Measurements from ENCODE around the gene TSHZ3. TPM values are rescaled to one million over a fixed set of nuclear protein-coding genes. Genes with fewer than 3 reads are reported as not detected.

TSHZ3 gene
- polyA plus RNA-seq, 1 donor from 2014 or later, result 2.4 TPM

- Histone ChIP-seq H3K36me3 (ENCODE audit: insufficient read depth, low read length) (no peaks in the 10 kb centered on the region), H4K20me1 (ENCODE audit: insufficient read depth) (no peaks in the 10 kb centered on the region), H3K4me2 (ENCODE audit: low read length) (no peak overlapping the region), H3K9ac (ENCODE audit: low read length) (no peak overlapping the region), H3K79me2 (replicated peaks; ENCODE audit: insufficient read depth, low read length) (no peaks in the 10 kb centered on the region), H3K4me3 (ENCODE audit: low read length) (no peak overlapping the region), H3K9me3 (ENCODE audit: low read length) (no peaks in the 10 kb centered on the region), H3K9me2 (ENCODE audit: insufficient read depth, low read length) (no peaks in the 10 kb centered on the region), H3K27me3 (ENCODE audit: insufficient read depth, low read depth, low read length) (no peaks in the 10 kb centered on the region), H3F3A (ENCODE audit: insufficient read depth, low read length, poor library complexity, severe bottlenecking) (no peaks in the 10 kb centered on the region), H3K27ac (ENCODE audit: low read length) (no peak overlapping the region), H2AFZ (ENCODE audit: low read depth, low read length) (no peak overlapping the region)
- TF ChIP-seq TAF1 (IDR thresholded peaks at IDR 0.05; ENCODE audit: low read depth) (no peak), SMC3 (conservative IDR thresholded peaks at IDR 0.05; ENCODE audit: poor library complexity) (no peak), RAD21 (conservative IDR thresholded peaks at IDR 0.05) (no peak), MXI1 (conservative IDR thresholded peaks at IDR 0.05; ENCODE audit: poor library complexity, severe bottlenecking) (no peak), POLR2AphosphoS5 (IDR thresholded peaks at IDR 0.05) (no peak), EP300 (conservative IDR thresholded peaks at IDR 0.05; ENCODE audit: poor library complexity, severe bottlenecking) (no peak), EZH2 (IDR thresholded peaks at IDR 0.05; ENCODE audit: borderline replicate concordance, insufficient read depth, low read length, poor library complexity, severe bottlenecking) (no peak), CTCF (IDR thresholded peaks at IDR 0.05; ENCODE audit: poor library complexity, severe bottlenecking) (no peak), REST (IDR thresholded peaks at IDR 0.05; ENCODE audit: borderline replicate concordance) (no peak)
These were observed 13.5 kb downstream of the TSHZ3 start for GRCh38 chr19:31335716-31336115.

GRCh38 chr19:31334849-31335624, 14.2 kb downstream of the TSHZ3 start:
- no peaks in the 10 kb centered on the region for H3K9me2 ChIP-seq (ENCODE audit: insufficient read depth, low read length)
- no peak overlapping the region for H3K4me2 ChIP-seq (ENCODE audit: low read length)
- no peak overlapping the region for H3K4me3 ChIP-seq (ENCODE audit: low read length)
- H3K79me2 ChIP-seq (replicated peaks; ENCODE audit: insufficient read depth, low read length), result no peaks in the 10 kb centered on the region
- no peaks in the 10 kb centered on the region for H3K9me3 ChIP-seq (ENCODE audit: low read length)
- no peak overlapping the region for H2AFZ ChIP-seq (ENCODE audit: low read depth, low read length)
- H3K36me3 ChIP-seq (ENCODE audit: insufficient read depth, low read length), result no peaks in the 10 kb centered on the region
- no peak for TF ChIP-seq EP300 (conservative IDR thresholded peaks at IDR 0.05; ENCODE audit: poor library complexity, severe bottlenecking)
- TF ChIP-seq CTCF (IDR thresholded peaks at IDR 0.05; ENCODE audit: poor library complexity, severe bottlenecking), result no peak
- no peak for TF ChIP-seq REST (IDR thresholded peaks at IDR 0.05; ENCODE audit: borderline replicate concordance)
- H3K27me3 ChIP-seq (ENCODE audit: insufficient read depth, low read depth, low read length), result no peaks in the 10 kb centered on the region
- no peaks in the 10 kb centered on the region for H4K20me1 ChIP-seq (ENCODE audit: insufficient read depth)
- H3K9ac ChIP-seq (ENCODE audit: low read length), result no peak overlapping the region
- H3K27ac ChIP-seq (ENCODE audit: low read length), result no peak overlapping the region
- H3F3A ChIP-seq (ENCODE audit: insufficient read depth, low read length, poor library complexity, severe bottlenecking), result no peaks in the 10 kb centered on the region
